OCI-LY1 (cell line): Measurements from ENCODE around the gene TREML4.

ENCODE experiments used
- EZH2 ChIP-seq: fragments of 200-600 bp; sonication (generic), shearing (Covaris generic); IDR thresholded peaks from 2 replicates; pipeline ENCODE4 v1.8.0; 2017; ENCODE audit warnings: borderline replicate concordance, mixed run types, mild to moderate bottlenecking, antibody characterized with exemption, low read length, moderate library complexity, mixed read lengths
- TF ChIP-seq, protein P1 (sequence below): fragments of 200-600 bp; sonication (generic), shearing (Covaris generic); IDR thresholded peaks from 2 replicates; pipeline ENCODE4 v1.5.1; 2017; ENCODE audit warnings: mild to moderate bottlenecking, antibody characterized with exemption, low read length, moderate library complexity, mixed read lengths

GRCh38 chr6:41229721-41230120, 1.6 kb downstream of the TREML4 start:
- TF ChIP-seq, protein P1, sequence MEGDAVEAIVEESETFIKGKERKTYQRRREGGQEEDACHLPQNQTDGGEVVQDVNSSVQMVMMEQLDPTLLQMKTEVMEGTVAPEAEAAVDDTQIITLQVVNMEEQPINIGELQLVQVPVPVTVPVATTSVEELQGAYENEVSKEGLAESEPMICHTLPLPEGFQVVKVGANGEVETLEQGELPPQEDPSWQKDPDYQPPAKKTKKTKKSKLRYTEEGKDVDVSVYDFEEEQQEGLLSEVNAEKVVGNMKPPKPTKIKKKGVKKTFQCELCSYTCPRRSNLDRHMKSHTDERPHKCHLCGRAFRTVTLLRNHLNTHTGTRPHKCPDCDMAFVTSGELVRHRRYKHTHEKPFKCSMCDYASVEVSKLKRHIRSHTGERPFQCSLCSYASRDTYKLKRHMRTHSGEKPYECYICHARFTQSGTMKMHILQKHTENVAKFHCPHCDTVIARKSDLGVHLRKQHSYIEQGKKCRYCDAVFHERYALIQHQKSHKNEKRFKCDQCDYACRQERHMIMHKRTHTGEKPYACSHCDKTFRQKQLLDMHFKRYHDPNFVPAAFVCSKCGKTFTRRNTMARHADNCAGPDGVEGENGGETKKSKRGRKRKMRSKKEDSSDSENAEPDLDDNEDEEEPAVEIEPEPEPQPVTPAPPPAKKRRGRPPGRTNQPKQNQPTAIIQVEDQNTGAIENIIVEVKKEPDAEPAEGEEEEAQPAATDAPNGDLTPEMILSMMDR, result no peak
- no peak for TF ChIP-seq EZH2
